Duodenal mucosa (tissue), 2 donors: ENCODE data around the gene ARL4D.
A peak's percentile ranks its signal among the peaks of the same experiment; 100 is the strongest.
"Not testable (repeated sequence)": the region's sequence is repeated elsewhere in the genome, so short reads cannot be mapped to it uniquely, and the experiment has no call there.

Experiments
- H3K27ac ChIP-seq: one replicate; pipeline ENCODE4 v1.7.0; 2013; ENCODE audit warnings: low read depth, low read length
- H3K27me3 ChIP-seq, 2 donors: one replicate each; pipeline ENCODE4 v1.7.0; 2013; ENCODE audit warnings: low read length in 2 of 2, control low read depth in 1 of 2; ENCODE audit not compliant: insufficient read depth in 2 of 2, control insufficient read depth in 1 of 2
- H3K36me3 ChIP-seq, 2 donors: one replicate each; pipeline ENCODE4 v1.7.0; 2013; ENCODE audit warnings: low read length in 2 of 2, control low read depth in 1 of 2; ENCODE audit not compliant: insufficient read depth in 2 of 2, control insufficient read depth in 1 of 2
- H3K4me1 ChIP-seq, 2 donors: one replicate each; pipeline ENCODE4 v1.7.0; 2013; ENCODE audit warnings: low read length in 2 of 2, control low read depth in 1 of 2; ENCODE audit not compliant: insufficient read depth in 2 of 2, control insufficient read depth in 1 of 2
- H3K4me3 ChIP-seq, 2 donors: one replicate each; pipeline ENCODE4 v1.7.0; 2013; ENCODE audit warnings: low read length in 2 of 2, low read depth in 1 of 2
- H3K9ac ChIP-seq, 2 donors: one replicate each; pipeline ENCODE4 v1.7.0; 2013; ENCODE audit warnings: low read length in 2 of 2, low read depth in 1 of 2
- H3K9me3 ChIP-seq, 2 donors: one replicate each; pipeline ENCODE4 v1.7.0; 2013; ENCODE audit warnings: low read length in 2 of 2, control low read depth in 1 of 2; ENCODE audit not compliant: control insufficient read depth in 1 of 2

ARL4D gene

DNA sequence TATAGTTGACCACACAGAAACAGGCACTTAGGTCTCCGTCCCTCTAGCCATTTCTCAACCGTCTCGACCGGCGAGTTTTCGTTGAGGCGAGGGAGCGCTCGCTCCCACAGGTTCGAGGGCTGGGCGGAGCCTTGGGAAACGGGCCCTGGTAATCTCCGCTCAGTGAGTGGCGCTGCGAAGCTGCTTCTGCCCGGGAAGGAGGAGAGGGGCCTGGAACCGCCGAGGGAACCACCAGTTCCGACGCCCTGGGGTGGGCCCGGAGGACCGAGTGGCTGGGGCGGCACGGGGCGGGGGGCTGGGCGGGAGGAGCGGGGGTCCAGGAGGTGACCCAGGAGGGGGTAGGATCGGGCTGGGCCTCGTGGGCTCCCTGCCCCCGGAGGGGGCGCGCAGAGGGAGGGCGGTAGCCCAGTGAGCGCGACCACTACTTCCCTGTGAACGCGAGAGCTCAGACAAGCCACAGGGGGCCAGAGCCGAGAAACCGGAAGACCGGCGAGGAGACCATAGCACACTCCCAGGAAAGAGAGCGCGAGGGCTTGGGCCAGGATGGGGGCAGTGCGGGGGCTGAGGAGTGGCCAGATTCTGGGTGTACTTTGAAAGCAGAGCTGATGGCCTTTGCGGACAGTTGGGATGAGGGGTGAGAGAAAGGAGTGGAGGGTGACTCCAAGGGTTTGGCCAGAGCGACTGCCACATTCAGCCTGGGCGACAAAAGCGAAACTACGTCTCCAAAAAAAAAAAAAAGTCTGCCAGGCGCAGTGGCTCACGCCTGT lies 29.9 kb upstream of the ARL4D start:
- H3K4me1 ChIP-seq, result peaks cover 18 to 23% of the 10 kb centered on the region in 2 donors
- H3K9ac ChIP-seq, result peak overlapping the region; percentile 58 to 92
- peak overlapping the region; percentile 97 for H3K27ac ChIP-seq
- H3K27me3 ChIP-seq, result no peaks in the 10 kb centered on the region
- H3K9me3 ChIP-seq, result no peaks in the 10 kb centered on the region
- peak overlapping the region; percentile 71 to 80 for H3K4me3 ChIP-seq
- no peaks in the 10 kb centered on the region for H3K36me3 ChIP-seq

DNA sequence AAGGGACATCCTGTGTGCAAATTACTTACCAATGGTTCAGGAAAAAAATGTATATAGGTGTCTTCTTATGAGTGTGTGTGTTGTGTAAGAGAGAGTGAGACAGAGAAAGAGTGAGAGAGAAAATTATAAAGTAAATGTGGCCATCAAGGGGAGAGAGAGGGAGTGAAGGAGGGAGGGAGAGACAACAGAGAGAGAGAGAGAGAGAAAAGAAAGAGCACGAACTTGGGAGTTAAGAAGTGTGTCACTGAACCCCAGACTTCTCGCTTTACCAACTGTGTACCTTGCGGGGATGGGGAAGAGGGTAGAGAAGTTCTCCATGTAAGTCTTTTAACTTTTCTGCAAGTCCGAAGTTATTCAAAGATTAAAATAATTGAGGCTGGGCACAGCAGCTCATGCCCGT lies 28.8 kb upstream of the ARL4D start:
- H3K9me3 ChIP-seq, result no peaks in the 10 kb centered on the region
- no peaks in the 10 kb centered on the region for H3K36me3 ChIP-seq
- peak overlapping the region; percentile 58 to 92 for H3K9ac ChIP-seq
- peak overlapping the region; percentile 71 to 80 for H3K4me3 ChIP-seq
- H3K27ac ChIP-seq, result peak overlapping the region; percentile 18
- H3K27me3 ChIP-seq, result no peaks in the 10 kb centered on the region
- peaks cover 18 to 23% of the 10 kb centered on the region in 2 donors for H3K4me1 ChIP-seq

DNA sequence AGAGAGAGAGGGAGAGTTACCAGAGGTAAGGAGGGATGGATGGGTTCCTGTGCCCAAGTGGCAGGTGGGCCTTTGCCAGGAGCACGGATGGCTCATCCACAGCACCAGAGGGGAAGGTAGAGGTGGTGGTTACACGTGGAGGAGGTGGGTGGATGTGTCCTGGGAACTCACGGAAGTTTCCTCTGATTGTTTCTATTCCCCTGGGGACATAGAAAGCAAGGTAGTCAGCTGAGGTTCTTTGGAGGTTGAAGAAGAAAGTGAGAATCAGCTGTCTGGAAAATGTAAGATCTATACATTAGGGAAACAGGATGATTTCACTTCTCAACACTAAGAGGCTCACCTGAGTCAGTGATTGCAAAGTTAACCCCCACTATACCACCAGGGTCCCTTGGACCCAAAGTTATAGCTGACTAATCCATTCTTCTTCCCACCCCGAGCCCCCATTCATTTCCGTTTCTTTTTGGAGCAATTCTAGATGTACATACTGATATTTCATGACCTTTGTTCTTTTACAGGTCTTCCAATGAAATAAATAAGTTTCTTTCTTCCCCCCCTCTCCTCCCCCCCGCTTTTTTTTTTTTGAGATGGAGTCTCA lies 27.5 kb upstream of the ARL4D start:
- H3K4me1 ChIP-seq, result peaks cover 18 to 23% of the 10 kb centered on the region in 2 donors
- no peaks in the 10 kb centered on the region for H3K9me3 ChIP-seq
- no peak overlapping the region for H3K9ac ChIP-seq
- no peaks in the 10 kb centered on the region for H3K36me3 ChIP-seq
- no peak overlapping the region for H3K4me3 ChIP-seq
- no peak overlapping the region for H3K27ac ChIP-seq
- H3K27me3 ChIP-seq, result no peaks in the 10 kb centered on the region

DNA sequence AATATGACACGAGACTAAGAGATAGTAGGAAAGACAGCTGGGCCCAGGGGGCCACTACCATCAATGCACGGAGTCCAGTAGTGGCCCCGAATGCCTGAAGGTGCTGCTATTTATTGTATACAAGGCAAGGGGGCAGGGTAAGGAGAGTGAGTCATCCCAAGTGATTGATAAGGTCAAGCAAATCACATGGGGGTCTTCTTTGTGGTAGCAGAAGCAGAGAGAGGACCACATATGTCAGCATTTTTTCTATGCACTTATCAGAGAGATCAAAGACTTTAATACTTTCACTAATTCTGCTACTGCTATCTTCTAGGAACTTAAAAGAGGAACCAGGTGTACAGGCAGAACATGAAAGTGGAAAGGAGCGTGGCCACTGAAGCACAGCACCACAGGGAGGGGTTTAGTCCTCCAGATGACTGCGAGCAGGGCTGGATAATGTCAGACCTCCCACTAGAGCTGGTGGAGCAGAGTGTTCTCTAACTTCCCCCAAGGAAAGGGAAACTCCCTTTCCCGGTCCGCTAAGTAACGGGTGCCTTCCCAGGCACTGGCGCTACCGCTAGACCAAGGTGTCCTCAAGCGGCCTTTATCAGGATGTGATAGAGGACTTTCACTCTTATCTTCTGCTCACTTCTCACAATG lies 26.4 kb upstream of the ARL4D start:
- Histone ChIP-seq H3K4me3 (no peak overlapping the region), H3K27ac (no peak overlapping the region), H3K27me3 (no peaks in the 10 kb centered on the region), H3K4me1 (peaks cover 15% of the 10 kb centered on the region in 2 donors), H3K9ac (no peak overlapping the region), H3K36me3 (no peaks in the 10 kb centered on the region), H3K9me3 (no peaks in the 10 kb centered on the region)

DNA sequence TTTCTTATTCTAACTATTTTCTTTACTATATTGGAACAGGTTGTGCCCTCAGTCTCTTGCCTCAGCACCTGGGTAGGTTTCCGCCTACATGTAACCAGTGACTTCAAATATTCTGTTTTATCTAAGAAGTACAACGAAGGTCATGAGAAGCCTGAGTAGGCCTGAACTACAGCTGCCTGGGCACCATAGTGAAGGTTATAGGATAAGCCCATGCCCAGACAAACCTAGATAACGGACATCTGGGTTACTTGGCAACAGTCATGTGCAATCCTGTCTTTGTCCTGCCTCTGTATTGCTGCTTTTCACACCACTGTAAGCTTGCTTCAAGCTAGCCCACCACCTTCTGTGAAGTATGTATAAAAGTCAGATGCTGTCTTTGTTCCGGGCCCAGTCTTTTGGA lies 25.4 kb upstream of the ARL4D start:
- H3K36me3 ChIP-seq, result no peaks in the 10 kb centered on the region
- H3K9ac ChIP-seq, result no peak overlapping the region
- no peak overlapping the region for H3K4me3 ChIP-seq
- H3K27ac ChIP-seq, result no peak overlapping the region
- no peaks in the 10 kb centered on the region for H3K9me3 ChIP-seq
- H3K27me3 ChIP-seq, result no peaks in the 10 kb centered on the region
- peaks cover 8 to 11% of the 10 kb centered on the region in 2 donors for H3K4me1 ChIP-seq

DNA sequence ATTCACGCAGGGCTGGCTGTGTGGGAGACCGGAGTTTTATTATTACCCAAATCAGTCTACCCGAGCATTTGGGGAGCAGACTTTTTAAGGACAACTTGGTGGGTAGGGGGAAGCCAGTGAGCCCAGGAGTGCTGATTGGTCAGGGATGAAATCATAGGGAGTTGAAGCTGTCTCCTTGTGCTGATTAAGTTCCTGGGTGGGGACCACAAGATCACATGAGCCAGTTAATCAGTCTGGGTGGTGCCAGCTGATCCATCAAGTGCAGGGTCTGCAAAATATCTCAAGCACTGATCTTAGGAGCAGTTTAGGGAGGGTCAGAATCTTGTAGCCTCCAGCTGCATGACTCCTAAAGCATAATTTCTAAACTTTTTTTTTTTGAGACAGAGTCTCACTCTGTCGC lies 22.9 kb upstream of the ARL4D start:
- not testable (repeated sequence) for H3K9ac ChIP-seq, H3K36me3 ChIP-seq, H3K4me1 ChIP-seq, H3K27ac ChIP-seq, H3K27me3 ChIP-seq
- Histone ChIP-seq H3K4me3 (peak overlapping the region in 1 of 2 donors; percentile 50), H3K9me3 (peaks cover 8 to 16% of the 10 kb centered on the region in 2 donors)

DNA sequence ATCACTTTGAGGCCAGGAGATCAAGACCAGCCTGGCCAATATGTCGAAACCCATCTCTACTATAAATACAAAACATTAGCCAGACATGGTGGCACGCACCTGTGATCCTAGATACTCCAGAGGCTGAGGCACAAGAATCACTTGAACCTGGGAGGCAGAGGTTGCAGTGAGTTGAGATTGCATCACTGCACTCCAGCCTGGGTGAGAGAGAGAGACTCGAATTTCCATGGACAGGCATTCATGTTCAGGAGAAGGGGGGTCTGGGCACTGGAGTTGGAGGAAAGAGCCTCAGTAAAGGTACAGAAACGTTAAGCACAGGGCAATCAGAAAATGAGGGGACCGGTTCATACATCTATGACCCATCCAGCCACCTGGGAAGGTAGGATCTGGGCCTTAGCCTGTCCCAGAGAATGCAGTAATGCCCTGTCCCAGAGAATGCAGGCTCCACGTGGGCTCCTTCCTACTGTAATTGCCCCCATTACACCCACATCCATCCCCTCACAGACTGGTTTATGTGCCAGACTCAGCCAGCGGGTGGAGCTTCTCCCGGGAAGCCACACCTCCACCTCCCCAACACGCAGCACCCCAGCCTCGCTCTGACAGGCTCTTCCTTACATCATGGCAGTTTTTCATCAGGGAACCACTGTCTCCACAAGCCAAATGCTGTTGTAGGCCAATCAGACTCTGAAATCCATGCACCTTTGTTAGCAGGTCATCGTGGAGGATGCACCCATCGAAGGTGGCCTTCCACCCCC lies 21.6 kb upstream of the ARL4D start:
- Histone ChIP-seq H3K4me1 (peaks cover 0 to 5% of the 10 kb centered on the region in 2 donors), H3K27ac (no peak overlapping the region), H3K4me3 (no peak overlapping the region), H3K9ac (no peak overlapping the region), H3K27me3 (no peaks in the 10 kb centered on the region), H3K36me3 (no peaks in the 10 kb centered on the region), H3K9me3 (peaks cover 12 to 20% of the 10 kb centered on the region in 2 donors)

DNA sequence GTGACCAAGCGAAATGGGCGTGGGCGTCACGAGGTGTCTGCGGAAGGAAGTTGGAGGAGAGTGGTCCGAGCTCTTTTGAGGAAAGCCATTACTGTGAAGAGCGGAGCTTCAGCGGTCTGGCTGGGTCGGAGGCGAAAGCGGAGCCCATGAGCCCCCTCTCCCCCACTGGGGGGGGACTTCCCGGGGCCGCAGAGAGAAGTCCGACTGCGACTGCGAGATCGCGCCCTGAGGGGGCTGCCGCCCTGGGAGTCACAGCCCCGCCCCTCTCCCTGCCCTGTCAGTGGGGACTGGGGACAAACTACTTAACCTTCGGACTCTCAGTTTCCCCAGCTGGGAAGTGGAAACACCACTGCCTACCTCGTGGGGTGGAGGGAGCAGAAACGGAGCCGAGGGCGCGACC lies 20.0 kb upstream of the ARL4D start:
- no peak overlapping the region for H3K9ac ChIP-seq
- H3K9me3 ChIP-seq, result peaks cover 12 to 20% of the 10 kb centered on the region in 2 donors
- H3K27ac ChIP-seq, result no peak overlapping the region
- H3K36me3 ChIP-seq, result no peaks in the 10 kb centered on the region
- peaks cover under 1 to 3% of the 10 kb centered on the region in 2 donors for H3K4me1 ChIP-seq
- no peak overlapping the region for H3K4me3 ChIP-seq
- H3K27me3 ChIP-seq, result no peaks in the 10 kb centered on the region

DNA sequence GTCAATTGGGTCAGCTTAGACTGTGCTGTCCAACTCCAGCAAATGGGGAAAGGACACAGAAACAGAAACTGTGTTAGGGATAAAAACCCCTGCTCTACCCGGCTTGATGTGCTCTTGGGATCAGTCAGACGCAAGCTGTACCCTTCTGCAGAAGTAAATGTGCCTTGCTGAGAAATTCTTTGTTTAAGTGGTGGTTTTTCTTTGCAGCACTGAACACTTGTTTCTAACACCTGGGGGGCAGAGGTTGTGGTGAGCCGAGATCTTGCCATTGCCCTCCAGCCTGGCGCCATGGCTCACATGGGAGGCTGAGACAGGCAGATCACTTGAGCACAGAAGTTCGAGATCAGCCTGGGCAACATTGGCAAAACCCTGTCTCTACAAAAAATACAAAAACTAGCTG lies 18.5 kb upstream of the ARL4D start:
- Histone ChIP-seq H3K27me3 (no peaks in the 10 kb centered on the region), H3K4me3 (no peak overlapping the region), H3K27ac (no peak overlapping the region), H3K36me3 (no peaks in the 10 kb centered on the region), H3K4me1 (peaks cover 11 to 17% of the 10 kb centered on the region in 2 donors), H3K9me3 (peaks cover 12 to 20% of the 10 kb centered on the region in 2 donors), H3K9ac (no peak overlapping the region)

DNA sequence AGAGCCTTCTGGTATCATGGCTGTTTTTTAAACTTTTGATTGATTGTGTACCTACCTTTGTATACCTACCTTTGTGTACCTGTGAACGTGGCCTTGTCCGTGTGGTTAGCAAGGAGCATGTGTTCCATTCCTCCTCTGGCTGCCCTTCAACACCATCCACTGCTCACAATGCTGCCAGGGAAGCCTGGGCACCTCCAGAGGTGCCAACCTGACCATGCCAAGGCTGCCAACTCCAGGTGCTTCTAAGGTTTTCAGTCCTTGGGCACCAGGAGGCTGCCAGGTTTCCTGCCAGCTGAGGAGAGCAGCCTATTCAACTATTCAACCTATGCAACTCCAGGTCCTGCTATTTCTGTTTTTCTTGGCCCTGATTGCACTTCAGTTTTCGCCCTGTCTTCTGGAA lies 17.6 kb upstream of the ARL4D start:
- Histone ChIP-seq H3K4me1 (peaks cover 14 to 20% of the 10 kb centered on the region in 2 donors), H3K27ac (no peak overlapping the region), H3K27me3 (no peaks in the 10 kb centered on the region), H3K9me3 (peaks cover 12 to 20% of the 10 kb centered on the region in 2 donors), H3K9ac (no peak overlapping the region), H3K36me3 (no peaks in the 10 kb centered on the region), H3K4me3 (no peak overlapping the region)
